ENCODE measurements around the gene C2CD2. TPM values are rescaled to one million over a fixed set of nuclear protein-coding genes. Genes with fewer than 3 reads are reported as not detected.
A peak's percentile ranks its signal among the peaks of the same experiment; 100 is the strongest.

Gene C2CD2
- total RNA-seq (2022) (12.6 and 13.5 TPM in 2 replicates), Bru-seq, nascent RNA (percentile 55 among the genes with signal in this experiment), BruChase-seq, experiment 1, labeled RNA remaining after a 2-hour chase (percentile 61 among the genes with signal in this experiment), BruChase-seq, experiment 2, labeled RNA remaining after a 6-hour chase (percentile 64 among the genes with signal in this experiment)
- long read RNA-seq, full-length matches to known transcripts = 2 of 16 reads
- long read RNA-seq, partial matches to known transcripts = 7 of 16 reads
- long read RNA-seq, other reads (novel, unspliced or antisense) = 7 of 16 reads

- no peak within 1 kb of the TSS for H3K27ac Mint-ChIP-seq (ENCODE audit: unreplicated experiment)
- DNase-seq = peak; percentile 68 to 69
- H3K9me3 Mint-ChIP-seq (ENCODE audit: unreplicated experiment) = no peaks in the 10 kb centered on the region
- Histone ChIP-seq H3K36me3 (ENCODE audit: control insufficient read depth, insufficient read depth, low read length) (no peaks in the 10 kb centered on the region), H3K27me3 (replicated peaks; ENCODE audit: control insufficient read depth, insufficient read depth, low read length) (no peaks in the 10 kb centered on the region), H3K9me3 (no peaks in the 10 kb centered on the region), H3K4me3 (ENCODE audit: low read depth, low read length) (peak within 1 kb of the TSS; percentile 64), H3K4me1 (peaks cover 24% of the 10 kb centered on the region)
- POLR2A ChIA-PET = no interaction called here
- no peaks in the 10 kb centered on the region for H3K27me3 Mint-ChIP-seq (ENCODE audit: insufficient read depth, unreplicated experiment)
- no TSS peak for BruUV-seq (replicated peaks)
- peaks cover 10% of the 10 kb centered on the region for H3K36me3 Mint-ChIP-seq (ENCODE audit: insufficient read depth, unreplicated experiment)
- TF ChIP-seq CTCF (IDR thresholded peaks at IDR 0.05; ENCODE audit: insufficient read depth in 1 of 2, low read depth in 1 of 2, low read length in 1 of 2, severe bottlenecking in 1 of 2, unreplicated experiment in 1 of 2) = no peak
- CTCF ChIA-PET = no interaction called here
- peak within 1 kb of the TSS; percentile 72 for H3K4me3 Mint-ChIP-seq (ENCODE audit: unreplicated experiment)
- intact Hi-C loops (cut with micrococcal nuclease; ENCODE audit: unreplicated experiment) = no loop called here
- peaks cover 20% of the 10 kb centered on the region for H3K4me1 Mint-ChIP-seq (ENCODE audit: low read depth, unreplicated experiment)
Observed at GRCh38 chr21:41953831-41954653, at the start of gene C2CD2. TSS of gene C2CD2 (minus strand) at chr21:41954018. CDS start at chr21:41953648, 370 bp downstream.

- H3K9me3 Mint-ChIP-seq (ENCODE audit: unreplicated experiment) = peaks cover 13% of the 10 kb centered on the region
- intact Hi-C loops (cut with micrococcal nuclease; ENCODE audit: unreplicated experiment) = no loop called here
- CTCF ChIA-PET = no interaction called here
- BruUV-seq (replicated peaks) = no TSS peak
- no peak overlapping the region for H3K4me3 Mint-ChIP-seq (ENCODE audit: unreplicated experiment)
- H3K27ac Mint-ChIP-seq (ENCODE audit: unreplicated experiment) = no peak overlapping the region
- Histone ChIP-seq H3K36me3 (ENCODE audit: control insufficient read depth, insufficient read depth, low read length) (peaks cover 3% of the 10 kb centered on the region), H3K9me3 (no peaks in the 10 kb centered on the region; the same call in 1 of the 2 replicates), H3K4me1 (no peaks in the 10 kb centered on the region), H3K27me3 (replicated peaks; ENCODE audit: control insufficient read depth, insufficient read depth, low read length) (no peaks in the 10 kb centered on the region), H3K4me3 (ENCODE audit: low read depth, low read length) (no peak overlapping the region)
- peaks cover 24% of the 10 kb centered on the region for H3K4me1 Mint-ChIP-seq (ENCODE audit: low read depth, unreplicated experiment)
- DNase-seq = no peak
- no peak for TF ChIP-seq CTCF (IDR thresholded peaks at IDR 0.05; ENCODE audit: insufficient read depth in 1 of 2, low read depth in 1 of 2, low read length in 1 of 2, severe bottlenecking in 1 of 2, unreplicated experiment in 1 of 2)
- H3K27me3 Mint-ChIP-seq (ENCODE audit: insufficient read depth, unreplicated experiment) = no peaks in the 10 kb centered on the region
- POLR2A ChIA-PET = no interaction called here
- peaks cover 56% of the 10 kb centered on the region for H3K36me3 Mint-ChIP-seq (ENCODE audit: insufficient read depth, unreplicated experiment)
Observed at GRCh38 chr21:42003051-42003461, 49.2 kb upstream of the C2CD2 start.

GRCh38 chr21:42002421-42002958 is 48.7 kb upstream of the C2CD2 start:
- Histone ChIP-seq H3K4me1 (no peaks in the 10 kb centered on the region), H3K36me3 (ENCODE audit: control insufficient read depth, insufficient read depth, low read length) (peaks cover 3% of the 10 kb centered on the region), H3K4me3 (ENCODE audit: low read depth, low read length) (no peak overlapping the region), H3K27me3 (replicated peaks; ENCODE audit: control insufficient read depth, insufficient read depth, low read length) (no peaks in the 10 kb centered on the region), H3K9me3 (no peaks in the 10 kb centered on the region; the same call in 1 of the 2 replicates)
- no TSS peak for BruUV-seq (replicated peaks)
- Mint-ChIP-seq H3K4me1 (ENCODE audit: low read depth, unreplicated experiment) (peaks cover 18% of the 10 kb centered on the region), H3K36me3 (ENCODE audit: insufficient read depth, unreplicated experiment) (peaks cover 56% of the 10 kb centered on the region), H3K27ac (ENCODE audit: unreplicated experiment) (no peak overlapping the region), H3K27me3 (ENCODE audit: insufficient read depth, unreplicated experiment) (no peaks in the 10 kb centered on the region), H3K9me3 (ENCODE audit: unreplicated experiment) (peaks cover 13% of the 10 kb centered on the region), H3K4me3 (ENCODE audit: unreplicated experiment) (no peak overlapping the region)
- ChIA-PET POLR2A (no interaction called here), CTCF (no interaction called here)
- DNase-seq = no peak
- intact Hi-C loops (cut with micrococcal nuclease; ENCODE audit: unreplicated experiment) = no loop called here
- no peak for TF ChIP-seq CTCF (IDR thresholded peaks at IDR 0.05; ENCODE audit: insufficient read depth in 1 of 2, low read depth in 1 of 2, low read length in 1 of 2, severe bottlenecking in 1 of 2, unreplicated experiment in 1 of 2)

All from Caco-2 (cell line).